WTC11 (cell line): ENCODE results near the gene MAMSTR.

Source experiments
- ATF3 ChIP-seq: sonication (generic); formaldehyde crosslinking; conservative IDR thresholded peaks from 2 replicates; pipeline ENCODE4 v1.8.1; 2022; ENCODE audit warnings: mild to moderate bottlenecking, missing genetic modification reagents
- CREM ChIP-seq: sonication (generic); formaldehyde crosslinking; IDR thresholded peaks from 2 replicates; pipeline ENCODE4 v1.8.1; 2022; ENCODE audit warnings: mild to moderate bottlenecking, missing genetic modification reagents, moderate library complexity
- CTCF ChIP-seq: fragments of 200-600 bp; IDR thresholded peaks from 2 replicates; pipeline ENCODE4 v1.8.0; 2022; ENCODE audit warnings: antibody characterized with exemption
- JUN ChIP-seq: sonication (generic); formaldehyde crosslinking; IDR thresholded peaks from 2 replicates; pipeline ENCODE4 v1.8.0; 2023; ENCODE audit warnings: mild to moderate bottlenecking, missing genetic modification reagents
- NR2C2 ChIP-seq: sonication (generic); formaldehyde crosslinking; IDR thresholded peaks from 2 replicates; pipeline ENCODE4 v1.8.0; 2022; ENCODE audit warnings: mild to moderate bottlenecking, missing genetic modification reagents
- PRRX2 ChIP-seq: fragments of 250-450 bp; sonication (Bioruptor Pico); IDR thresholded peaks from 2 replicates; pipeline ENCODE4 v1.8.0; 2021; ENCODE audit warnings: mild to moderate bottlenecking
- USF2 ChIP-seq: sonication (generic); formaldehyde crosslinking; IDR thresholded peaks from 2 replicates; pipeline ENCODE4 v1.8.1; 2023; ENCODE audit warnings: mild to moderate bottlenecking, missing genetic modification reagents, moderate library complexity
- TF ChIP-seq, protein P1 (sequence below): sonication (generic); formaldehyde crosslinking; IDR thresholded peaks from 2 replicates; pipeline ENCODE4 v1.8.1; 2023; ENCODE audit warnings: mild to moderate bottlenecking, missing genetic modification reagents

DNA sequence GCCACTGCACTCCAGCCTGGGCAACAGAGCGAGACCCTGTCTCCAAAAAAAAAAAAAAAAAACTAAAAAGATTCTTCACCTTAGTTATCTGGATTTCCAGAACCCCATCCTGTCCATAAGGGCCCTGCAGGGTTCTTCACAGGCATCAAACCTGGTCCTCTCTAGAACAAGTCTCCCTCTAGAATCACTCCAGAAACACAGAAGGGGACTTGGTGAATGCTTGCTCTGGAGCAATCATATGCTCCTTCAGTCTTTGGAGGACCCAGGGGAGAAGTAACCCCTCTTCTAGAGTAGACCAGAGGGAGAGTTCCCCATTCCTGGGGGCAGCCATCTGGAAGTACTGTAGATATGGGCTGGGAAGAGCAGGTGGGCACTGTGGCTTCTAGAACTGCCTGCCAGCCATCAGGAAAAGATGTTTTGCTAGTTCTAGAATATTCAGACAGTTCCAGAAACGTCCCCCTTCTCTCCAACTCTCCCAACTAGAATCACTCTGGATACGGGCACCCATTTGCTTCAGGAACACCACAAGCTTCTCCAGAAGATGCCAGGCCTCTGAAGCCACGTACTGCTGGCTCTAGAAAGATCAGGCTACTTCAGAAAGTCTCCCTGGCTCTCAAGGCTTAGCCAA is 30.2 kb upstream of the MAMSTR start:
- TF ChIP-seq JUN (CRISPR knock-in tag): no peak
- TF ChIP-seq PRRX2 (CRISPR knock-in tag): no peak
- TF ChIP-seq CTCF: no peak
- no peak for TF ChIP-seq NR2C2 (CRISPR knock-in tag)
- TF ChIP-seq CREM (CRISPR knock-in tag): no peak
- TF ChIP-seq ATF3 (CRISPR knock-in tag): no peak
- TF ChIP-seq USF2 (CRISPR knock-in tag): no peak
- TF ChIP-seq, protein P1, sequence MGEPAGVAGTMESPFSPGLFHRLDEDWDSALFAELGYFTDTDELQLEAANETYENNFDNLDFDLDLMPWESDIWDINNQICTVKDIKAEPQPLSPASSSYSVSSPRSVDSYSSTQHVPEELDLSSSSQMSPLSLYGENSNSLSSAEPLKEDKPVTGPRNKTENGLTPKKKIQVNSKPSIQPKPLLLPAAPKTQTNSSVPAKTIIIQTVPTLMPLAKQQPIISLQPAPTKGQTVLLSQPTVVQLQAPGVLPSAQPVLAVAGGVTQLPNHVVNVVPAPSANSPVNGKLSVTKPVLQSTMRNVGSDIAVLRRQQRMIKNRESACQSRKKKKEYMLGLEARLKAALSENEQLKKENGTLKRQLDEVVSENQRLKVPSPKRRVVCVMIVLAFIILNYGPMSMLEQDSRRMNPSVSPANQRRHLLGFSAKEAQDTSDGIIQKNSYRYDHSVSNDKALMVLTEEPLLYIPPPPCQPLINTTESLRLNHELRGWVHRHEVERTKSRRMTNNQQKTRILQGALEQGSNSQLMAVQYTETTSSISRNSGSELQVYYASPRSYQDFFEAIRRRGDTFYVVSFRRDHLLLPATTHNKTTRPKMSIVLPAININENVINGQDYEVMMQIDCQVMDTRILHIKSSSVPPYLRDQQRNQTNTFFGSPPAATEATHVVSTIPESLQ (CRISPR knock-in tag): no peak
